ENCODE data around the gene LGMN.
"Not testable (repeated sequence)": the region's sequence is repeated elsewhere in the genome, so short reads cannot be mapped to it uniquely, and the experiment has no call there.

LGMN gene

DNA sequence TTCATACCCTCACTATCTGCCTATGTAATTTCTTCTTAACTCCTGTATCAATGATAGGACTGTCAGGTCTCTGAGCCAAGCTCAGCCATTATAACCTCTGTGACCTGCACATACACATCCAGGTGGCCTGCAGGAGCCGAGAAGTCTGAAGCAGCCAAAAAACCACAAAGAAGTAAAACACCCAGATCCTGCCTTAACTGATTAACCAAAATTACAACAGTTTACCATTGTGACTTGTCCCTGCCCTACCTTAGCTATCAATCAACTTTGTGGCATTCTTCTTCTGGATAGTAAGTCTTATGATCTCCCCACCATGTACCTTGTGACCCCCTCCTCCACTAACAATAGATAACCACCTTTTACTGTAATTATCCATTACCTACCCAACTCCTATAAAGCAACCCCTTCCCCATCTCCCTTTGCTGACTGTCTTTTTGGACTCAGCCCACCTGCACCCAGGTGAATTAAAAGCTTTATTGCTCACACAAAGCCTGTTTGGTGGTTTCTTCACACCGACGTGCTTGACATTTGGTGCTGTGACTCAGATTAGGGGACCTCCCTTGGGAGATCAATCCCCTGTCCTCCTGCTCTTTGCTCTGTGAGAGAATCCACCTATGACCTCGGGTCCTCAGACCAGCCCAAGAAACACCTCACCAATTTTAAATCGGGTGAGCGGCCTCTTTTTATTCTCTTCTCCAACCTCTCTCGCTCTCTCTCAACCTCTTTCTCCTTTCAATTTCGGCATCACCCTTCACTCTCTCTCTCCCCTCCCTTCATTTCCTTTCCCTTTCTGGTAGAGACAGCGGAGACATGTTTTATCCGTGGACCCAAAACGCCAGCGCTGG lies 11.5 kb upstream of the LGMN start:
- DNase-seq = no peak

GRCh38 chr14:92759300-92759678 lies 10.9 kb upstream of the LGMN start:
- peak; percentile 29 to 38 for DNase-seq

- DNase-seq = peak; percentile 78 to 89
Observed at GRCh38 chr14:92756446-92756845, 8.0 kb upstream of the LGMN start.

DNA sequence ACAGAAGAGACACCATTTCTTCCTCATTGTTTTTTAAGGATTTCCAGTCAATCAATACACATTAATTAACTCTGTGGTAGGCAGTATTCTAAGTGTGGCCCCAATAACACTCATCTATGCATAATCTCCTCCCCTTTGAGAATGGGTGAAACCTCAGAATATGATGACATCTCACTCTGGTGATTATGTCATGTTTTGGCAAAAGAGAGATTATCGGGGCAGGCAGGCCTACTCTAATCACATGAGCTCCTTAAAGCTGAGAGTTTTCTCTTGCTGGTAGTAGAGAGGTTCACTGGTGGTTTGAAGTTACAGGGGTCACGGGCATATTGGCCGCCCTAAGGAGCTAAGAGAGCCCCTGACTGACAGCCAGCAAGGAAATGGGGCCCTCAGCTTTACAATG lies 7.1 kb upstream of the LGMN start:
- DNase-seq = peak; percentile 56 to 60

- DNase-seq = no peak
Observed at GRCh38 chr14:92754966-92755365, 6.5 kb upstream of the LGMN start.

- DNase-seq = peak; percentile 63 to 72
Observed at GRCh38 chr14:92753250-92753649, 4.8 kb upstream of the LGMN start.

GRCh38 chr14:92751819-92752218 lies 3.4 kb upstream of the LGMN start:
- no peak for DNase-seq

- no peak for DNase-seq
Observed at GRCh38 chr14:92750994-92751400, 2.6 kb upstream of the LGMN start.

GRCh38 chr14:92750222-92750728 lies 1.8 kb upstream of the LGMN start:
- DNase-seq = not testable (repeated sequence)

DNA sequence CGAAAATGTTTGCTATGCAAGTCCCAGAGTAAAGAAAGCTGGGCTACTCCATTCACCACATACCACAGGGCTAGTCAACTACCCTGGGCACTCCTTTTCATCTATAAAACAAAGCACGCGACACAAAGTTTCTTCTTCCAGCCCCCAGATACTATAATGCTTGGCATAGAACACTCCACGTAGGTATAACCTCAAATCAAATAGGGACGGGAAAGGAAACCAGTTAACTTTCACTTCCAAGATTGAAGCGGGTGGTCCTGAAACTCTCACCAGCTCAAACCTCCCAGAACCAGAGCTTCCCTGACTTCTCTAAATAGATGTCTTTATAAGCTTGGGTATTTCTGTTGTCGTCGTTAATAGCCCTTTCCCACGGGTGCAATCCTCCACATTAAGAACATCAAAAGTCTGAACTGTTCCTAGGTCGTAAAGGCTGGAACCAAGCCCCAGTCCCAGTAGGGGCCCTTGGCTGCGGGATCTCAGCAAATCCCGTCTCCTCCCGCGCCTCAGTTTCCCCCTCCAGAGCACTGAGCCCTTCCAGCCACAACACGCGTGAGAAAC lies 647 bp downstream of the LGMN start:
- DNase-seq = no peak

- no peak for DNase-seq
Observed at GRCh38 chr14:92744198-92744597, 4.2 kb downstream of the LGMN start.

GRCh38 chr14:92740440-92740839 lies 8.0 kb downstream of the LGMN start:
- DNase-seq = no peak

GRCh38 chr14:92737619-92738188 lies 10.7 kb downstream of the LGMN start:
- DNase-seq = no peak

- DNase-seq = no peak
Observed at GRCh38 chr14:92737206-92737605, 11.2 kb downstream of the LGMN start.

- DNase-seq = no peak
Observed at GRCh38 chr14:92735344-92735743, 13.1 kb downstream of the LGMN start.

GRCh38 chr14:92734618-92735017 lies 13.8 kb downstream of the LGMN start:
- no peak for DNase-seq

DNA sequence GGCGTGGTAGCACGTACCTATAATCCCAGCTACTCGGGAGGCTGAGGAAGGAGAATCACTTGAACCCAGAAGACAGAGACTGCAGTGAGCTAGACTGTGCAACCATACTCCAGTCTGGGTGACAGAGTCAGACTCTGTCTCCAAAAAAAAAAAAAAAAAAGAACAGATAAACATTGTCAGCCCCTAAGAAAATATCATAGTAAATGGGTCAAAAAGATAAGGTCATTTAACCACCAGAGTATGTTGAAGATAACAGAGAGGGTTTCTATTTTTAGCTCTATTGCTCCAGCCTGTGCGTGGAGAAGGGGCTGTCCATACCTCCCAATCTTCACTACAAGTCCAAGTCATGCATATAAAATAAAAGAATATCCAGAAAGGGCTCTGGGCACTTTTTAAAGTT lies 15.4 kb downstream of the LGMN start:
- no peak for DNase-seq

DNA sequence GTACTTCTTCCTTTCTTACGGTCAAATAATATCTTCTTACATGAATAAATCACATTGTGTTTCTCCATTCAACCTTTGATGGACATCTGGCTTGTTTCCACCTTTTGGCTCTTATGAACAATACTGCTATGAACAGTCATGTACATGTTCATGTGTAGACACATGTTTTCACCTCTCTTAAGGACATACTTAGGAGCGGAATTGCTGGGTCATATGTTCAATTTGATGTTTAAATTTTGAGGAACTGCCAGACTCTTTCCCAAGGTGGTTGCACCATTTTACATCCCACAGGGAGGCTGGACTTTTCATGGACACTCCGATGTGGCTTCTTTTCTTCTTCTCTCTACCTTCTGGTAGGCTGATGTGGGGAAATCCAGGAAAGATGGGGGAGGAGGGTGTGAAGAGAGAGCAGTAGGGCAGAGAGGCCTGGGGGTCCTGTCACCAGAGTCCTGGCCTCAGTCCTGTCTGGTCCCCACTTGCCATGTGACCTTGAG lies 16.8 kb downstream of the LGMN start:
- DNase-seq = peak; percentile 16 to 33

- DNase-seq = peak; percentile 44 to 54
Observed at GRCh38 chr14:92729634-92730358, 18.6 kb downstream of the LGMN start.

DNA sequence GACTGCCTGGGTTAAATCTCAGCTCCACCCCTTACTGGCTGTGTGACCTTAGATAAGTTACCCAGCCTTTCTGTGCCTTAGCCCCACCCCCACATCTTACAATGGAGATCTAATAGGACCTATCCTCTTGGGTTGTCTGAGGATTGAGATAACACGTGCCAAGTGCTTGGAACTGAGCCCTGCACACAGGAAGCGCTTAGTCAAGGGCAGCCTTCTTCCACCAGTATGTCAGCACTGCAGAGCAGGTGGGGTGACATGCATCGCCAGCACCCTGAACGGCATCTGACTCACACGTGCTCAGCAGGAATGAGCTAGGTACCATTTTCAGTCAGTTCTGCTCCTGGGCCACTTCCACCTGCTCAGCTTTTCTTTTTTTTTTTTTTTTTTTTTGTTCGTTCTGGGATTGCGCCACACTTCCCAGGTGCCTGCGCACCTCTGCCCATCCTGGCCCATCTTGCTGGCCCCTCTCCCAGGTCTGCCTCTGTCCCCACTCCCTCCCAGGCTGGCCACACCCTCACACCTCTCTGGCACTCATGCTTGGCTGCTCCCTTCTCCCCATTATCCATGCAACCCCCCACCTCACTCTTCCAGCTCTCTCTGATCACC lies 19.6 kb downstream of the LGMN start:
- peak; percentile 25 to 40 for DNase-seq

- DNase-seq = no peak
Observed at GRCh38 chr14:92726933-92727262, 21.5 kb downstream of the LGMN start.

- peak; percentile 83 to 84 for DNase-seq
Observed at GRCh38 chr14:92726135-92726932, 22.1 kb downstream of the LGMN start.

Data from inflammatory macrophage (primary cell).